Naive thymus-derived CD8-positive, alpha-beta T cell (primary cell): ENCODE results near the gene ARF5. TPM values are rescaled to one million over a fixed set of nuclear protein-coding genes. Genes with fewer than 3 reads are reported as not detected.
A peak's percentile ranks its signal among the peaks of the same experiment; 100 is the strongest.

Experiments used
- ATAC-seq, 2 donors: fragments of 150-1000 bp; cut with Tn5 transposase in 1 of 2; sonication (Bioruptor Pico), chemical (Tn5 transposase) in 1 of 2; 1 replicate in 1 of 2; 2 replicates in 1 of 2; pipeline ENCODE4 v1.10.0; 2021; ENCODE audit warnings: mild to moderate bottlenecking in 2 of 2, moderate library complexity in 2 of 2
- POLR2A ChIA-PET: fragments of 350-600 bp; sonication (Branson Sonifier 250); formaldehyde crosslinking; loops from one replicate; lab custom pipeline; 2021; ENCODE audit warnings: antibody characterized with exemption; lab: Charles Lee
- DNase-seq, 10 donors: peaks; one replicate each; pipeline versions ENCODE4 v3.0.0 to v3.0.0-alpha.2; 2020 to 2022
- H3K27ac Mint-ChIP-seq, 10 donors: one replicate each; pipeline ENCODE4 v1.8.0; 2020 to 2022; ENCODE audit warnings: mild to moderate bottlenecking in 10 of 10, mixed read lengths in 10 of 10, moderate library complexity in 4 of 10, inconsistent platforms in 1 of 10
- H3K27me3 Mint-ChIP-seq, 5 donors: one replicate each; pipeline ENCODE4 v1.8.0; 2021 to 2022; ENCODE audit warnings: mixed read lengths in 5 of 5
- H3K36me3 Mint-ChIP-seq, 3 donors: one replicate each; pipeline ENCODE4 v1.8.0; 2020 to 2022; ENCODE audit warnings: mixed read lengths in 3 of 3, mild to moderate bottlenecking in 2 of 3, inconsistent platforms in 1 of 3
- H3K4me1 Mint-ChIP-seq, 4 donors: one replicate each; pipeline ENCODE4 v1.8.0; 2021 to 2022; ENCODE audit warnings: mixed read lengths in 4 of 4
- H3K4me3 Mint-ChIP-seq, 10 donors: one replicate each; pipeline ENCODE4 v1.8.0; 2020 to 2022; ENCODE audit warnings: mild to moderate bottlenecking in 10 of 10, mixed read lengths in 10 of 10, moderate library complexity in 6 of 10, inconsistent platforms in 1 of 10
- H3K9me3 Mint-ChIP-seq, 9 donors: one replicate each; pipeline ENCODE4 v1.8.0; 2020 to 2022; ENCODE audit warnings: mixed read lengths in 9 of 9, mild to moderate bottlenecking in 3 of 9, inconsistent platforms in 1 of 9, moderate library complexity in 1 of 9
- polyA plus RNA-seq, 3 donors: library from polyadenylated mRNA; unstranded; fragments of 300-500 nt; fragmentation: Illumina TruSeq; gene quantifications; one replicate each; pipeline ENCODE4 v1.2.3, GENCODE V29; 2021
- total RNA-seq, 8 experiments: library from RNA in 2 of 8; stranded (reverse) in 2 of 8; gene quantifications; one replicate each; pipeline ENCODE4 v1.2.3 and lab custom pipeline; 2021 to 2026

ARF5 gene
- total and polyA plus RNA-seq, 5 experiments from 2014 or later: 77.0 to 156 (median 146) TPM

- no peaks in the 10 kb centered on the region for H3K27me3 Mint-ChIP-seq
- H3K27ac Mint-ChIP-seq: peak overlapping the region in 5 of 10 donors; percentile 19 to 76 (median 52)
- peaks cover 10 to 35% (median 33%) of the 10 kb centered on the region in 4 donors for H3K4me1 Mint-ChIP-seq
- DNase-seq (no peak), ATAC-seq (no peak)
- peak overlapping the region in 2 of 10 donors; percentile 48 to 60 for H3K4me3 Mint-ChIP-seq
- H3K9me3 Mint-ChIP-seq: no peaks in the 10 kb centered on the region
- POLR2A ChIA-PET: interaction anchor here (0.5 kb wide), 1 partner anchor 333 kb away, joined by 3 read pairs; no protein-coding TSS in a partner anchor
- peaks cover 0 to 28% (median 0%) of the 10 kb centered on the region in 3 donors for H3K36me3 Mint-ChIP-seq
Observed at GRCh38 chr7:127591189-127591588, 3.0 kb downstream of the ARF5 start.

- ATAC-seq: no peak
- Mint-ChIP-seq H3K4me1 (peaks cover 10 to 31% (median 29%) of the 10 kb centered on the region in 4 donors), H3K36me3 (peaks cover 0 to 28% (median 0%) of the 10 kb centered on the region in 3 donors), H3K4me3 (peak overlapping the region in 1 of 10 donors; percentile 48), H3K9me3 (no peaks in the 10 kb centered on the region), H3K27me3 (no peaks in the 10 kb centered on the region), H3K27ac (peak overlapping the region in 5 of 10 donors; percentile 31 to 76 (median 49))
- no peak for DNase-seq
- POLR2A ChIA-PET: interaction anchor here (0.5 kb wide), 1 partner anchor 334 kb away, joined by 3 read pairs; no protein-coding TSS in a partner anchor
Observed at GRCh38 chr7:127591591-127591990, 3.4 kb downstream of the ARF5 start.

- POLR2A ChIA-PET: no interaction called here
- H3K36me3 Mint-ChIP-seq: peaks cover 0 to 28% (median 0%) of the 10 kb centered on the region in 3 donors
- H3K9me3 Mint-ChIP-seq: no peaks in the 10 kb centered on the region
- ATAC-seq (no peak), DNase-seq (no peak)
- no peaks in the 10 kb centered on the region for H3K27me3 Mint-ChIP-seq
- H3K27ac Mint-ChIP-seq: no peak overlapping the region
- peaks cover 10 to 26% (median 21%) of the 10 kb centered on the region in 4 donors for H3K4me1 Mint-ChIP-seq
- H3K4me3 Mint-ChIP-seq: no peak overlapping the region
Observed at GRCh38 chr7:127592550-127592949, 4.3 kb downstream of the ARF5 start.

GRCh38 chr7:127594490-127594889 lies 6.3 kb downstream of the ARF5 start:
- POLR2A ChIA-PET: no interaction called here
- Mint-ChIP-seq H3K27ac (peak overlapping the region in 2 of 10 donors; percentile 2 to 15), H3K4me3 (no peak overlapping the region), H3K4me1 (peaks cover 5 to 16% (median 11%) of the 10 kb centered on the region in 4 donors), H3K9me3 (no peaks in the 10 kb centered on the region), H3K27me3 (peaks cover 0 to 2% (median 0%) of the 10 kb centered on the region in 5 donors), H3K36me3 (peaks cover 0 to 28% (median 2%) of the 10 kb centered on the region in 3 donors)
- DNase-seq: no peak
- ATAC-seq: no peak

GRCh38 chr7:127595737-127596136 lies 7.5 kb downstream of the ARF5 start:
- Mint-ChIP-seq H3K9me3 (no peaks in the 10 kb centered on the region), H3K36me3 (peaks cover 0 to 24% (median 2%) of the 10 kb centered on the region in 3 donors), H3K27ac (no peak overlapping the region), H3K4me1 (peaks cover 0 to 9% (median 5%) of the 10 kb centered on the region in 4 donors), H3K4me3 (no peak overlapping the region), H3K27me3 (peaks cover 0 to 2% (median 0%) of the 10 kb centered on the region in 5 donors)
- no peak for ATAC-seq
- DNase-seq: no peak
- POLR2A ChIA-PET: no interaction called here

- no peak for DNase-seq
- POLR2A ChIA-PET: no interaction called here
Observed at GRCh38 chr7:127598318-127598717, 10.1 kb downstream of the ARF5 start.

GRCh38 chr7:127600885-127601284 lies 12.7 kb downstream of the ARF5 start:
- Mint-ChIP-seq H3K4me3 (no peak overlapping the region), H3K4me1 (no peaks in the 10 kb centered on the region), H3K27me3 (peaks cover 0 to 2% (median 0%) of the 10 kb centered on the region in 5 donors), H3K36me3 (peaks cover 0 to 11% (median 6%) of the 10 kb centered on the region in 3 donors), H3K9me3 (no peaks in the 10 kb centered on the region), H3K27ac (no peak overlapping the region)
- POLR2A ChIA-PET: interaction anchor here (0.5 kb wide), 1 partner anchor 1029 kb away, joined by 3 read pairs; no protein-coding TSS in a partner anchor
- DNase-seq: no peak
- no peak for ATAC-seq

More at GRCh38 chr7:127598318-127598717, 10.1 kb downstream of the ARF5 start:
- H3K27ac Mint-ChIP-seq: no peak overlapping the region
- peaks cover 0 to 11% (median 6%) of the 10 kb centered on the region in 3 donors for H3K36me3 Mint-ChIP-seq
- H3K4me1 Mint-ChIP-seq: peaks cover 0 to 3% (median 0%) of the 10 kb centered on the region in 4 donors
- no peak for ATAC-seq
- H3K9me3 Mint-ChIP-seq: no peaks in the 10 kb centered on the region
- no peak overlapping the region for H3K4me3 Mint-ChIP-seq
- H3K27me3 Mint-ChIP-seq: peaks cover 0 to 2% (median 0%) of the 10 kb centered on the region in 5 donors

- Mint-ChIP-seq H3K9me3 (peaks cover 0 to 16% (median 0%) of the 10 kb centered on the region in 9 donors), H3K4me3 (no peak overlapping the region), H3K27me3 (peaks cover 7 to 23% (median 10%) of the 10 kb centered on the region in 5 donors), H3K4me1 (no peaks in the 10 kb centered on the region), H3K27ac (no peak overlapping the region), H3K36me3 (no peaks in the 10 kb centered on the region)
- POLR2A ChIA-PET: no interaction called here
- ATAC-seq: no peak
- DNase-seq: no peak
Observed at GRCh38 chr7:127608446-127608845, 20.2 kb downstream of the ARF5 start.

- Mint-ChIP-seq H3K9me3 (peaks cover 0 to 16% (median 0%) of the 10 kb centered on the region in 9 donors), H3K27me3 (peaks cover 9 to 31% (median 18%) of the 10 kb centered on the region in 5 donors), H3K4me1 (no peaks in the 10 kb centered on the region), H3K36me3 (no peaks in the 10 kb centered on the region), H3K27ac (no peak overlapping the region), H3K4me3 (no peak overlapping the region)
- POLR2A ChIA-PET: interaction anchor here (0.7 kb wide), 1 partner anchor 16 kb away, joined by 3 read pairs; no protein-coding TSS in a partner anchor
- ATAC-seq (no peak), DNase-seq (no peak)
Observed at GRCh38 chr7:127609297-127609696, 21.1 kb downstream of the ARF5 start.

- no peaks in the 10 kb centered on the region for H3K4me1 Mint-ChIP-seq
- no peak for DNase-seq
- peaks cover 12 to 44% (median 39%) of the 10 kb centered on the region in 5 donors for H3K27me3 Mint-ChIP-seq
- no peak overlapping the region for H3K27ac Mint-ChIP-seq
- POLR2A ChIA-PET: no interaction called here
- H3K4me3 Mint-ChIP-seq: no peak overlapping the region
- ATAC-seq: no peak
- H3K36me3 Mint-ChIP-seq: no peaks in the 10 kb centered on the region
- peaks cover 0 to 16% (median 0%) of the 10 kb centered on the region in 9 donors for H3K9me3 Mint-ChIP-seq
Observed at GRCh38 chr7:127612263-127612662, 24.1 kb downstream of the ARF5 start.

GRCh38 chr7:127616724-127617123 lies 28.5 kb downstream of the ARF5 start:
- ATAC-seq: no peak
- DNase-seq: no peak
- Mint-ChIP-seq H3K27ac (no peak overlapping the region), H3K36me3 (no peaks in the 10 kb centered on the region), H3K9me3 (peaks cover 0 to 15% (median 0%) of the 10 kb centered on the region in 9 donors), H3K27me3 (peaks cover 24 to 81% (median 69%) of the 10 kb centered on the region in 5 donors), H3K4me3 (no peak overlapping the region), H3K4me1 (peaks cover 3 to 8% (median 6%) of the 10 kb centered on the region in 4 donors)
- POLR2A ChIA-PET: no interaction called here

- no peaks in the 10 kb centered on the region for H3K36me3 Mint-ChIP-seq
- no peak for ATAC-seq
- H3K9me3 Mint-ChIP-seq: peaks cover 0 to 2% (median 0%) of the 10 kb centered on the region in 9 donors
- H3K4me1 Mint-ChIP-seq: peaks cover 3 to 8% (median 6%) of the 10 kb centered on the region in 4 donors
- no peak within 1 kb of the TSS for H3K27ac Mint-ChIP-seq
- no peak for DNase-seq
- H3K27me3 Mint-ChIP-seq: peaks cover 25 to 81% (median 65%) of the 10 kb centered on the region in 5 donors
- POLR2A ChIA-PET: no interaction called here
- H3K4me3 Mint-ChIP-seq: no peak within 1 kb of the TSS
Observed at GRCh38 chr7:127618042-127618441, 29.8 kb downstream of the ARF5 start, which contains the start of gene PAX4. PAX4 (minus strand) TSS chr7:127618142; CDS start chr7:127615928, 2,214 bp downstream.

- peaks cover 3 to 8% (median 6%) of the 10 kb centered on the region in 4 donors for H3K4me1 Mint-ChIP-seq
- H3K4me3 Mint-ChIP-seq: no peak overlapping the region
- no peak for DNase-seq
- H3K27me3 Mint-ChIP-seq: peaks cover 22 to 77% (median 57%) of the 10 kb centered on the region in 5 donors
- POLR2A ChIA-PET: no interaction called here
- ATAC-seq: no peak
- no peak overlapping the region for H3K27ac Mint-ChIP-seq
- H3K36me3 Mint-ChIP-seq: no peaks in the 10 kb centered on the region
- no peaks in the 10 kb centered on the region for H3K9me3 Mint-ChIP-seq
Observed at GRCh38 chr7:127618775-127619174, 30.6 kb downstream of the ARF5 start.
